NCI-H2107 (cell line): Measurements from ENCODE around the gene HMGCS2.
A peak's percentile ranks its signal among the peaks of the same experiment; 100 is the strongest.

Source experiments
- DNase-seq: peaks from one replicate; lab custom pipeline; 2025; lab: John Stamatoyannopoulos, UW

HMGCS2 gene

GRCh38 chr1:119758584-119758983, 10.1 kb downstream of the HMGCS2 start:
- DNase-seq: no peak

- DNase-seq: no peak
Measured at GRCh38 chr1:119752592-119752991, 16.1 kb downstream of the HMGCS2 start.

GRCh38 chr1:119748040-119748439, 20.7 kb downstream of the HMGCS2 start:
- no peak for DNase-seq

- DNase-seq: no peak
Measured at GRCh38 chr1:119747451-119747850, 21.3 kb downstream of the HMGCS2 start.

GRCh38 chr1:119745034-119745433, 23.7 kb downstream of the HMGCS2 start:
- DNase-seq: no peak

- DNase-seq: no peak
Measured at GRCh38 chr1:119744598-119744942, 24.1 kb downstream of the HMGCS2 start.

GRCh38 chr1:119743776-119744597, 24.7 kb downstream of the HMGCS2 start:
- peak; percentile 69 for DNase-seq

GRCh38 chr1:119743308-119743707, 25.4 kb downstream of the HMGCS2 start:
- no peak for DNase-seq

GRCh38 chr1:119742677-119743076, 26.0 kb downstream of the HMGCS2 start:
- no peak for DNase-seq

- no peak for DNase-seq
Measured at GRCh38 chr1:119742202-119742601, 26.5 kb downstream of the HMGCS2 start.

- DNase-seq: no peak
Measured at GRCh38 chr1:119740896-119741780, 27.6 kb downstream of the HMGCS2 start.

GRCh38 chr1:119740261-119740660, 28.4 kb downstream of the HMGCS2 start:
- DNase-seq: no peak

- DNase-seq: no peak
Measured at GRCh38 chr1:119739150-119739549, 29.6 kb downstream of the HMGCS2 start.

GRCh38 chr1:119738100-119738720, 30.5 kb downstream of the HMGCS2 start:
- no peak for DNase-seq

- DNase-seq: peak; percentile 68
Measured at GRCh38 chr1:119737040-119737682, 31.5 kb downstream of the HMGCS2 start.

- DNase-seq: no peak
Measured at GRCh38 chr1:119736649-119737039, 32.1 kb downstream of the HMGCS2 start.

GRCh38 chr1:119735217-119735616, 33.5 kb downstream of the HMGCS2 start:
- no peak for DNase-seq

GRCh38 chr1:119733754-119734153, 35.0 kb downstream of the HMGCS2 start:
- no peak for DNase-seq

- DNase-seq: no peak
Measured at GRCh38 chr1:119732465-119733168, 36.1 kb downstream of the HMGCS2 start.

- DNase-seq: no peak
Measured at GRCh38 chr1:119731741-119732430, 36.8 kb downstream of the HMGCS2 start.

- DNase-seq: no peak
Measured at GRCh38 chr1:119731060-119731459, 37.6 kb downstream of the HMGCS2 start.
